H1 (cell line): ENCODE results near the gene PGBD5.

Experiments
- ATF3 ChIP-seq: IDR thresholded peaks from 2 replicates; pipeline ENCODE4 v1.6.1; 2011; ENCODE audit warnings: low read depth, mild to moderate bottlenecking, low read length; ENCODE audit not compliant: insufficient read depth
- BCL11A ChIP-seq, 2 experiments: IDR thresholded peaks; one replicate each; pipeline ENCODE4 v1.6.1; 2011; ENCODE audit warnings: low read depth in 2 of 2, low read length in 2 of 2, mild to moderate bottlenecking in 2 of 2
- CHD1 ChIP-seq: IDR thresholded peaks from 2 replicates; pipeline ENCODE4 v1.6.1; 2012; ENCODE audit warnings: low read depth, low read length, improper control_type of control experiment
- CHD7 ChIP-seq: fragments of 300-600 bp; sonication (generic); IDR thresholded peaks from 2 replicates; pipeline ENCODE4 v1.7.1; 2012; ENCODE audit warnings: low read length, moderate library complexity, mild to moderate bottlenecking, inconsistent platforms; ENCODE audit not compliant: insufficient replicate concordance
- CTCF ChIP-seq, 3 experiments: IDR thresholded peaks; 1 replicate in 2 of 3; 2 replicates in 1 of 3; pipeline versions ENCODE4 v1.5.1 to v1.6.1; 2011; ENCODE audit warnings: low read length in 3 of 3, mild to moderate bottlenecking in 3 of 3, inconsistent platforms in 2 of 3, low read depth in 1 of 3, moderate library complexity in 1 of 3; ENCODE audit not compliant: insufficient read depth in 1 of 3; ENCODE audit errors: control extremely low read depth in 1 of 3
- EZH2 ChIP-seq: fragments of 200-600 bp; sonication (generic); IDR thresholded peaks from 2 replicates; pipeline ENCODE4 v1.7.1; 2012; ENCODE audit warnings: low read depth, mild to moderate bottlenecking, moderate library complexity, low read length, inconsistent platforms; ENCODE audit not compliant: severe bottlenecking
- MAX ChIP-seq: IDR thresholded peaks from 2 replicates; pipeline ENCODE4 v1.6.1; 2012; ENCODE audit warnings: inconsistent platforms
- NRF1 ChIP-seq: IDR thresholded peaks from 2 replicates; pipeline ENCODE4 v1.6.1; 2011; ENCODE audit warnings: mild to moderate bottlenecking, low read depth, low read length, improper control_type of control experiment
- PHF8 ChIP-seq: fragments of 200-600 bp; sonication (generic); conservative IDR thresholded peaks from 2 replicates; pipeline ENCODE4 v1.7.1; 2012; ENCODE audit warnings: low read depth, mild to moderate bottlenecking, inconsistent platforms, low read length, moderate library complexity
- POLR2A ChIP-seq, 2 experiments: IDR thresholded peaks; 1 replicate in 1 of 2; 2 replicates in 1 of 2; pipeline ENCODE4 v1.6.1; 2011; ENCODE audit warnings: low read depth in 2 of 2, low read length in 2 of 2, mild to moderate bottlenecking in 2 of 2; ENCODE audit errors: control extremely low read depth in 1 of 2
- RFX5 ChIP-seq: IDR thresholded peaks from 2 replicates; pipeline ENCODE4 v1.6.1; 2011; ENCODE audit warnings: low read depth, low read length, improper control_type of control experiment, borderline replicate concordance
- SIN3A ChIP-seq, 2 experiments: IDR thresholded peaks in 1 of 2; conservative IDR thresholded peaks in 1 of 2; 2 replicates each; pipeline ENCODE4 v1.6.1; 2011 to 2012; ENCODE audit warnings: low read length in 2 of 2, improper control_type of control experiment in 1 of 2, low read depth in 1 of 2, mild to moderate bottlenecking in 1 of 2
- SP1 ChIP-seq: IDR thresholded peaks from 2 replicates; pipeline ENCODE4 v1.6.1; 2011; ENCODE audit warnings: low read depth, low read length
- TCF12 ChIP-seq: IDR thresholded peaks from 2 replicates; pipeline ENCODE4 v1.6.1; 2011; ENCODE audit warnings: low read depth, mild to moderate bottlenecking, low read length

- TF ChIP-seq CHD7: no peak
- no peak for TF ChIP-seq BCL11A (IDR thresholded peaks at IDR 0.05; ENCODE audit: low read depth in 2 of 2, low read length in 2 of 2)
- TF ChIP-seq MAX: no peak
- TF ChIP-seq EZH2: no peak
- TF ChIP-seq TCF12: no peak
- TF ChIP-seq POLR2A (IDR thresholded peaks at IDR 0.05; ENCODE audit: control extremely low read depth in 1 of 2, low read depth in 2 of 2, low read length in 2 of 2): no peak
- TF ChIP-seq SP1: no peak
- TF ChIP-seq SIN3A (conservative IDR thresholded peaks at IDR 0.05 in 1 of 2, IDR thresholded peaks at IDR 0.05 in 1 of 2; ENCODE audit: low read depth in 1 of 2, low read length in 2 of 2): no peak
- TF ChIP-seq CTCF (IDR thresholded peaks at IDR 0.05; ENCODE audit: control extremely low read depth in 1 of 3, insufficient read depth in 1 of 3, low read depth in 1 of 3, low read length in 3 of 3): no peak
- no peak for TF ChIP-seq RFX5
- TF ChIP-seq CHD1: no peak
- no peak for TF ChIP-seq PHF8
- no peak for TF ChIP-seq NRF1
- TF ChIP-seq ATF3: no peak
These were observed 44.5 kb downstream of the PGBD5 start for GRCh38 chr1:230381585-230381984.
